ENCODE measurements around the gene TBC1D1.

TBC1D1 gene

GRCh38 chr4:38174801-38175200 lies 283.9 kb downstream of the TBC1D1 start:
- Histone ChIP-seq H3K4me1 (ENCODE audit: control insufficient read depth, insufficient read depth, low read length) (no peaks in the 10 kb centered on the region), H3K36me3 (ENCODE audit: control insufficient read depth, insufficient read depth, low read length) (no peaks in the 10 kb centered on the region), H3K9me3 (ENCODE audit: control insufficient read depth, insufficient read depth, low read length) (no peaks in the 10 kb centered on the region), H3K9ac (ENCODE audit: low read depth, low read length) (no peak overlapping the region), H3K27me3 (ENCODE audit: control insufficient read depth, insufficient read depth, low read length) (no peaks in the 10 kb centered on the region), H3K4me3 (ENCODE audit: low read depth, low read length) (no peak overlapping the region)

- Histone ChIP-seq H3K9ac (ENCODE audit: low read depth, low read length) (no peak overlapping the region), H3K27me3 (ENCODE audit: control insufficient read depth, insufficient read depth, low read length) (no peaks in the 10 kb centered on the region), H3K36me3 (ENCODE audit: control insufficient read depth, insufficient read depth, low read length) (no peaks in the 10 kb centered on the region), H3K4me3 (ENCODE audit: low read depth, low read length) (no peak overlapping the region), H3K9me3 (ENCODE audit: control insufficient read depth, insufficient read depth, low read length) (no peaks in the 10 kb centered on the region), H3K4me1 (ENCODE audit: control insufficient read depth, insufficient read depth, low read length) (peaks cover 3% of the 10 kb centered on the region)
Observed at GRCh38 chr4:38176165-38176564, 285.3 kb downstream of the TBC1D1 start.

GRCh38 chr4:38177035-38177546 lies 286.2 kb downstream of the TBC1D1 start:
- H3K36me3 ChIP-seq (ENCODE audit: control insufficient read depth, insufficient read depth, low read length) = no peaks in the 10 kb centered on the region
- H3K9ac ChIP-seq (ENCODE audit: low read depth, low read length) = no peak overlapping the region
- H3K9me3 ChIP-seq (ENCODE audit: control insufficient read depth, insufficient read depth, low read length) = peaks cover 5% of the 10 kb centered on the region
- H3K27me3 ChIP-seq (ENCODE audit: control insufficient read depth, insufficient read depth, low read length) = no peaks in the 10 kb centered on the region
- peaks cover 3% of the 10 kb centered on the region for H3K4me1 ChIP-seq (ENCODE audit: control insufficient read depth, insufficient read depth, low read length)
- no peak overlapping the region for H3K4me3 ChIP-seq (ENCODE audit: low read depth, low read length)

DNA sequence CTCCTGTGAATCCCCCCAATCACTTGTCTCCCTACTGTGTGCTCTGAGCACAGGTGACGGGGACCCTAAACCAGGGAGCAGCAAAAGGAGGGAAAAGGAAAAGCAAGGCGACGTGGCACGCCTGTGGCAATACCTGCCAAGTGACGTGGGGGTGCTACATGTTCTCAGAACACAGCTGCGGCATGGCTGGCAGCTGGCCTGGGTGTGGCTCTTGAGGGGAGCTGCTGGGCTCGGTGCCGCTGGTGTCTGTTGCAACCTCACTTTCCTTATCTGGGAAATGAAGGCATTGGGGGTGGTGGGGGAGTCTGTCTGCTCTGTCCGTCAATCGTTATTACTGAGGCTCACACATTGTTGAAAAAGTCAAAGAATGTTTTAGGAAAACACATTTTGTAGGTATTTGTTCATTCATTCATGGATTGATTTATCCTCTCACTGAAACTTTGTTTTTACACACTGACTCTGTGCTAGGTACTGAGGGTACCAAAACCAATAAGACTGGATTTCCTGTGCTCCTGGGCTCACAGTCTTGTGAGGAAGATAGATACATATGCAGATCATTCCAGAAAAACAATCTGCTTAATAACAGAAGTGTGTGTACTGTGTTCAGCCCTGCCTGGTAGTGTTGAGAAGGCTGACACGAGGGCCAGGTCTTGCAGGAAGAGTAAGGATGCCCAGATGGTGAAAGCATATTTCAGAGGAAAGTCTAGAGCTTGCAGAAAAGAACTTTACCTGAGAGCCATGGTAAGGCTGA lies 286.9 kb downstream of the TBC1D1 start:
- H3K9ac ChIP-seq (ENCODE audit: low read depth, low read length) = no peak overlapping the region
- peaks cover 3% of the 10 kb centered on the region for H3K4me1 ChIP-seq (ENCODE audit: control insufficient read depth, insufficient read depth, low read length)
- no peaks in the 10 kb centered on the region for H3K27me3 ChIP-seq (ENCODE audit: control insufficient read depth, insufficient read depth, low read length)
- H3K36me3 ChIP-seq (ENCODE audit: control insufficient read depth, insufficient read depth, low read length) = no peaks in the 10 kb centered on the region
- no peak overlapping the region for H3K4me3 ChIP-seq (ENCODE audit: low read depth, low read length)
- H3K9me3 ChIP-seq (ENCODE audit: control insufficient read depth, insufficient read depth, low read length) = peaks cover 5% of the 10 kb centered on the region

- H3K4me3 ChIP-seq (ENCODE audit: low read depth, low read length) = no peak overlapping the region
- H3K36me3 ChIP-seq (ENCODE audit: control insufficient read depth, insufficient read depth, low read length) = no peaks in the 10 kb centered on the region
- peaks cover 5% of the 10 kb centered on the region for H3K9me3 ChIP-seq (ENCODE audit: control insufficient read depth, insufficient read depth, low read length)
- peaks cover 3% of the 10 kb centered on the region for H3K4me1 ChIP-seq (ENCODE audit: control insufficient read depth, insufficient read depth, low read length)
- no peaks in the 10 kb centered on the region for H3K27me3 ChIP-seq (ENCODE audit: control insufficient read depth, insufficient read depth, low read length)
- no peak overlapping the region for H3K9ac ChIP-seq (ENCODE audit: low read depth, low read length)
Observed at GRCh38 chr4:38178392-38178995, 287.6 kb downstream of the TBC1D1 start.

GRCh38 chr4:38179690-38180377 lies 288.9 kb downstream of the TBC1D1 start:
- Histone ChIP-seq H3K36me3 (ENCODE audit: control insufficient read depth, insufficient read depth, low read length) (no peaks in the 10 kb centered on the region), H3K4me3 (ENCODE audit: low read depth, low read length) (no peak overlapping the region), H3K4me1 (ENCODE audit: control insufficient read depth, insufficient read depth, low read length) (peaks cover 3% of the 10 kb centered on the region), H3K27me3 (ENCODE audit: control insufficient read depth, insufficient read depth, low read length) (no peaks in the 10 kb centered on the region), H3K9ac (ENCODE audit: low read depth, low read length) (no peak overlapping the region), H3K9me3 (ENCODE audit: control insufficient read depth, insufficient read depth, low read length) (peaks cover 5% of the 10 kb centered on the region)

- Histone ChIP-seq H3K36me3 (ENCODE audit: control insufficient read depth, insufficient read depth, low read length) (no peaks in the 10 kb centered on the region), H3K27me3 (ENCODE audit: control insufficient read depth, insufficient read depth, low read length) (no peaks in the 10 kb centered on the region), H3K9me3 (ENCODE audit: control insufficient read depth, insufficient read depth, low read length) (peaks cover 5% of the 10 kb centered on the region), H3K4me3 (ENCODE audit: low read depth, low read length) (no peak overlapping the region), H3K9ac (ENCODE audit: low read depth, low read length) (no peak overlapping the region), H3K4me1 (ENCODE audit: control insufficient read depth, insufficient read depth, low read length) (peaks cover 3% of the 10 kb centered on the region)
Observed at GRCh38 chr4:38180456-38180855, 289.6 kb downstream of the TBC1D1 start.

- no peak overlapping the region for H3K4me3 ChIP-seq (ENCODE audit: low read depth, low read length)
- H3K9ac ChIP-seq (ENCODE audit: low read depth, low read length) = no peak overlapping the region
- H3K27me3 ChIP-seq (ENCODE audit: control insufficient read depth, insufficient read depth, low read length) = no peaks in the 10 kb centered on the region
- peaks cover 3% of the 10 kb centered on the region for H3K4me1 ChIP-seq (ENCODE audit: control insufficient read depth, insufficient read depth, low read length)
- no peaks in the 10 kb centered on the region for H3K36me3 ChIP-seq (ENCODE audit: control insufficient read depth, insufficient read depth, low read length)
- peaks cover 5% of the 10 kb centered on the region for H3K9me3 ChIP-seq (ENCODE audit: control insufficient read depth, insufficient read depth, low read length)
Observed at GRCh38 chr4:38181286-38181685, 290.4 kb downstream of the TBC1D1 start.

GRCh38 chr4:38182334-38182998 lies 291.6 kb downstream of the TBC1D1 start:
- no peak overlapping the region for H3K9ac ChIP-seq (ENCODE audit: low read depth, low read length)
- H3K27me3 ChIP-seq (ENCODE audit: control insufficient read depth, insufficient read depth, low read length) = no peaks in the 10 kb centered on the region
- peaks cover 3% of the 10 kb centered on the region for H3K4me1 ChIP-seq (ENCODE audit: control insufficient read depth, insufficient read depth, low read length)
- no peaks in the 10 kb centered on the region for H3K36me3 ChIP-seq (ENCODE audit: control insufficient read depth, insufficient read depth, low read length)
- no peak overlapping the region for H3K4me3 ChIP-seq (ENCODE audit: low read depth, low read length)
- peaks cover 5% of the 10 kb centered on the region for H3K9me3 ChIP-seq (ENCODE audit: control insufficient read depth, insufficient read depth, low read length)

- H3K4me1 ChIP-seq (ENCODE audit: control insufficient read depth, insufficient read depth, low read length) = peaks cover 3% of the 10 kb centered on the region
- H3K9me3 ChIP-seq (ENCODE audit: control insufficient read depth, insufficient read depth, low read length) = peaks cover 5% of the 10 kb centered on the region
- H3K36me3 ChIP-seq (ENCODE audit: control insufficient read depth, insufficient read depth, low read length) = no peaks in the 10 kb centered on the region
- no peak overlapping the region for H3K9ac ChIP-seq (ENCODE audit: low read depth, low read length)
- no peaks in the 10 kb centered on the region for H3K27me3 ChIP-seq (ENCODE audit: control insufficient read depth, insufficient read depth, low read length)
- H3K4me3 ChIP-seq (ENCODE audit: low read depth, low read length) = no peak overlapping the region
Observed at GRCh38 chr4:38184404-38184803, 293.5 kb downstream of the TBC1D1 start.

DNA sequence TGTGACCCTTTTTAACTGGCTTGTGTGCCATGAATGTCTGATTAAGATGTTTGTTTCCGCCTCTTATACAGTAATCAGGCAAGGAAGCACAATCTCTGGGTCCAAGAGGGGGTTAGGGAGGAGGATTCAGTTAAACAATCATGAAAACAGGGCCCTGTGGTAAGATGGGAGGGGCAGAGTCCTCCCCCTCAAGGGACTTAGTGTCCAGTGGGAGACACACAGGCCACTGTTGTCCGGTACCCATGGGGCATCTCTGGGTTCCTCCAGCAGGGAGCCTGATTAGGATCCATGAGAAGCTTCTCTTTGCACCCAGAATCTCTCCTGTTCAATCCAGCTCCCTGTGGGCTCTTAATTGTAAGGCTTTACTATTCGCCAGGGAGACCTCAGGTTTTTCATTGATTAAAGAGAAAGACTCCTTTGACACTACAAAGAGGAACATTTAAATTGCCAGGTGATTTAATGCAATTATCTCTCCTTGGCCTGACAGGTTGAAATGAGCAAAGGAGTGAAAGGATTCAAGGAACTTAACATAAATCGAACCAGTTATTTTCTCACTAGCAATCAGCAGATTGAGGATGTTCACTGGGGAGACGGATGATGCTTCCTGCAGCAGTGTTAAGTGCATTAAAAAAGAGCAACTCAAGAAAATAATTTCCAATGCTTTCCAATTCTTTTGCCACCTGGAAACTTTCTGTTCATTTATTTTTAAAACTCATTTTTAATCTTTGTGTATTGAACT lies 294.7 kb downstream of the TBC1D1 start:
- Histone ChIP-seq H3K36me3 (ENCODE audit: control insufficient read depth, insufficient read depth, low read length) (no peaks in the 10 kb centered on the region), H3K9ac (ENCODE audit: low read depth, low read length) (no peak overlapping the region), H3K27me3 (ENCODE audit: control insufficient read depth, insufficient read depth, low read length) (no peaks in the 10 kb centered on the region), H3K9me3 (ENCODE audit: control insufficient read depth, insufficient read depth, low read length) (peaks cover 5% of the 10 kb centered on the region), H3K4me1 (ENCODE audit: control insufficient read depth, insufficient read depth, low read length) (no peaks in the 10 kb centered on the region), H3K4me3 (ENCODE audit: low read depth, low read length) (no peak overlapping the region)

Data from iPS-15b (cell line).